ENCODE results near the gene SLF2.

The SLF2 gene, protein sequence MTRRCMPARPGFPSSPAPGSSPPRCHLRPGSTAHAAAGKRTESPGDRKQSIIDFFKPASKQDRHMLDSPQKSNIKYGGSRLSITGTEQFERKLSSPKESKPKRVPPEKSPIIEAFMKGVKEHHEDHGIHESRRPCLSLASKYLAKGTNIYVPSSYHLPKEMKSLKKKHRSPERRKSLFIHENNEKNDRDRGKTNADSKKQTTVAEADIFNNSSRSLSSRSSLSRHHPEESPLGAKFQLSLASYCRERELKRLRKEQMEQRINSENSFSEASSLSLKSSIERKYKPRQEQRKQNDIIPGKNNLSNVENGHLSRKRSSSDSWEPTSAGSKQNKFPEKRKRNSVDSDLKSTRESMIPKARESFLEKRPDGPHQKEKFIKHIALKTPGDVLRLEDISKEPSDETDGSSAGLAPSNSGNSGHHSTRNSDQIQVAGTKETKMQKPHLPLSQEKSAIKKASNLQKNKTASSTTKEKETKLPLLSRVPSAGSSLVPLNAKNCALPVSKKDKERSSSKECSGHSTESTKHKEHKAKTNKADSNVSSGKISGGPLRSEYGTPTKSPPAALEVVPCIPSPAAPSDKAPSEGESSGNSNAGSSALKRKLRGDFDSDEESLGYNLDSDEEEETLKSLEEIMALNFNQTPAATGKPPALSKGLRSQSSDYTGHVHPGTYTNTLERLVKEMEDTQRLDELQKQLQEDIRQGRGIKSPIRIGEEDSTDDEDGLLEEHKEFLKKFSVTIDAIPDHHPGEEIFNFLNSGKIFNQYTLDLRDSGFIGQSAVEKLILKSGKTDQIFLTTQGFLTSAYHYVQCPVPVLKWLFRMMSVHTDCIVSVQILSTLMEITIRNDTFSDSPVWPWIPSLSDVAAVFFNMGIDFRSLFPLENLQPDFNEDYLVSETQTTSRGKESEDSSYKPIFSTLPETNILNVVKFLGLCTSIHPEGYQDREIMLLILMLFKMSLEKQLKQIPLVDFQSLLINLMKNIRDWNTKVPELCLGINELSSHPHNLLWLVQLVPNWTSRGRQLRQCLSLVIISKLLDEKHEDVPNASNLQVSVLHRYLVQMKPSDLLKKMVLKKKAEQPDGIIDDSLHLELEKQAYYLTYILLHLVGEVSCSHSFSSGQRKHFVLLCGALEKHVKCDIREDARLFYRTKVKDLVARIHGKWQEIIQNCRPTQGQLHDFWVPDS

DNA sequence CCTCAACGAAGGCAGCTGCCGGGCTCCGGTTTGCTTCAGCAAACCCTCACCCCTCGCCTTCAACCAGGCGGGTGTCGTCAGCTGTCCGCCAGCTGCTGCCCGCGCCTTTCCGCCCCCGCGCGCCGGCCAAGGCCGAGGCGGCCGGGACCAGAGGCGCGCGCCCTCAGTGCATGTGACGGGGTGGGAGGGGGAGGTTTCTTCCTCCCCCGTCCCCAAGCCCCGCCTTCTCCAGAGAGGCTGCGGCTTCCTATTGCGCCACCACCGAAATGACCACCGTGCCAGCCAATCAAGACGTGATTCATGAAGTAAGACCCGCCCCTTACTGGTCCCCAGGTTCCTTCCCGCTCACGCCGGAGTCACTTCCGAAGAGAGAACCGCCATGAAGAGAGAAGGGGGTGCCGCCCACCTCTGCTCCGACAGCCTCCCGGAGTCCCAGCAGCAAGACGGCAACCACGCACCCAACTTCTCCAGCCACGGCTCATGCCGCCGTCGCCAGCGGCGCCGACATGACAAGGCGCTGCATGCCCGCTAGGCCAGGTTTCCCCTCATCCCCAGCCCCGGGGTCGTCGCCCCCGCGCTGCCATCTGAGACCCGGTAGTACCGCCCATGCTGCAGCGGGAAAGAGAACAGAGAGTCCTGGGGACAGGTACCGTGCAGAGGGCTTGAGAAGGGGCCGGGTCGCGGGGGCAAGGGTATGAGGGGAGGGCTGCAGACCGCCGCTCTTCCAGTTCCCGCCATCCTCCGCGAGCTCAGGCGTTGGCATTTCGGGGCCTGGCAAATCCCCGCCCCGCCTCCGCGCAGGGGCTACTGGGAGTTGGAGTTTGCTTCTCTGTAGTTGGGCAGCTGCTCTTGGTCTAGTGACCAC is at the start of gene SLF2:
Gene SLF2 (plus strand): TSS at position 359 of the 865 bp plus-strand sequence. CDS start 148 bp downstream, at position 507.
- DNase-seq = peak; percentile 95

DNA sequence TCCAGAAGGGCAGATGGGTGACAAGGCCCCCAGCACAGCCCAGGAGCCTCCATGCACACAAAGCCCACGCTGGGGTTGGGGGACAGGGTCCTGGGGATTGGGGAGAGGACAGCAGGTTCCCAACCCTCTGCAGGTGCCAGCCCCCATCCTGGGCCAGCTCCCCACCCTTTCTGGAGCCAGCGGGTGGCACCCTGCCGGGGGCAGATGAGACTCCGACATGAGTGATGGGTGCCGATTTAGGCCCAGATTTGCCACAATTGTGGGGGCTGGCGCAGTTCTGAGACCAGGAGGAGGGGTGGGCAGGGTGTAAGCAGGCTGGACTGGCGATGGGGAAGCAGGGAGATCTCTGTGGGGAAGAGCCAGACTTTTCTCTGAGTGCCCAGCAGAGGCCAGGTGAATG is 49.3 kb upstream of the SLF2 start:
- no peak for DNase-seq

DNA sequence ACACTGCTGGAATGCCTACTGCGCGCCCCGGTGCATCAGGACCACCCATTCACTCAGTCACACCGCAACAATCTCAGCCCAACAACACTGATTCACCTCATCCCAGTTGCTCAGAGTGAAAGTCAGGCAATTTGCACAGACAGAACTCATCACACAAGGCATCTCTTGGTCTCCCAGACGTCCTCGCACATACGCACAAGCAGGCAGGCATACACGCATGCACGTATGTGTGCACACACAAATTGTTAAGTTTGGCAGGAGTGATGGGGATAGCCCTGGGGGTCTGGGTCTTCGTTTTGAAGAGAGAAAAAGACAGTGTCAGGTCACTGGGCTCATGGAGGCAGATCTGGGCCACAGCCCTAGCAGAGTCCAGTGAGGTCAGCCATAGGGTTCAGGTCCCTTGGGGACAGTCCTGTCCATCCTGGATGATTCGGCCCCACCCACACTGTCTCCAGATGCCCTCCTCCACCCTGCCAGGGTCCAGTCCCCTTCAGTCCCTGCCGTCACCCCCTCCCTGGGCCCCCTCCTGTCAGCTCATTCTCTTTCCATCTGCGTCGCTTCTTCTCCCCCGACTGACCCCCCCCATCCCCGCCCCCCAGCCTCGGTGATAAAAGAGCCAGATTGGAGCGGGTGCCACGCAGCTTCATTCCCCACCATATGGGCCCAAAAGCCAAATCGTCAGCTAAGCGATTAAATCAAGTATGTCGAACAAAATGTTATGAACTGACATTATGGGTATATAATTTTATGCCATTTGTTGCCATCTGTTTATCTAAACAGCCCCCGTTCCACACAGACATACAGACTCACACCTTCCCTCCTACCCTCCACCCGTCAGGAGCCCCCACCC is 48.5 kb upstream of the SLF2 start:
- DNase-seq = no peak

DNA sequence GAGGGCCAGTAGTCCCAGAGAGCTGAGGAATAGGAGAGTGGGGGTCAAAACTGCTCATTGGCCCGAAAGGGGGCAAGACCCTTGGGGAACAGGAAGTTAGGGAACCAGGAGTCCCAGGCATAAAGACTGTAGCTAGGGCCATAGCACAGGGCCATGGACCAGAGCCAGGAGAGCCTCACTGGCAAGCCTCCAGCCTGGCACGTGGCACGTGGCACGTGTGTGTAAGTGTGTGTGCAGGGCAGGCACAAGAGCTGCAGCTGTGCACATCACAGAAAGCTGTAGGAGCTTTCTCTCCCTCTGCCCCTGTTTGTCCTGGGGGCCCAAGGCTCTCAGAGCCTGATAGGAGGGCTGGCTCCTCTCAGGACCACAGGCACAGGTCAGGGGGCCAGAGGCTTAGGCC is 47.8 kb upstream of the SLF2 start:
- DNase-seq = no peak

DNA sequence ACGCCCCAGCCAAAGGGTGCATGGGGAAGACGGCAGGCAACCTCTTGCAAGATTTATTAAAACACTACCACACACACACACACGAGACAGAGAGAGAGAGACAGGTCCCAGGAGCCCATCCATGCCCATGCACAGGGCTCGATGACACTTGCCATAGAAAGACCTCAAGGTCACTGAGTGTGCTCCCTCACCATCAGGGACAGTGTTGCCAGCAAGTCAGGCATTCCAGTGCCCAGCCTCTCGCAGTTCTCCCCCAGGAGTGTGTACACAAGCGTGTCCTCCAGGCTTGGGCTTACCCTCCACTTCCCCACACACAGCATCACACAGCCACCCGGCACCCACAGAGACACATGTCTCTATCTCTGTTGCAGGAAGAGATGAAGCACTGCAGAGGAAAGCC is 46.8 kb upstream of the SLF2 start:
- no peak for DNase-seq

DNA sequence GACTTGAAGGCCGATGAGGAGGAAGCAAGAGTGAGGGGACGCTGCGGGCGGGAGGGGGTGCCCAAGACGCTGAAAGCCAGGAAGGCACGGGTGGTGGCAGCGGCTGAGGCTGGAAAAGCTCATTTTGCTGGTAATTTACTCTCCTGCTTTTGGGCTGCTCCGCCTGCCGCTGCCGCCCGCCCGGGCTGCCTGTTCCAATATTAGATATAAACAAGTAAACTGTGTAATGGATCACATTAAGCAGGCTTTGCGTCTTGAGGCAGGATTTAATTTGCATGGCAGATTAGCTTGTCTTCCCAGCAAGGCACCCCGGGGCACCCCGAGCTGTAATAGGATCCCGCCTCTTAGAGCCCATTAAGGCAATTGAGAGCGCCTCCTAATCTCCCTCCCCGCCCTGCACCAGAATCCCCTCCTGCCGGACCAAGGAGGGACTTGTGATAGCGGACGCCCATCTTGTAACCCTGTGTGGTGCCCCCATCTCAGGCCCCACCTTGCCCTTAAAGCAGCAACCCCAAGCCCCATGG is 46.1 kb upstream of the SLF2 start:
- no peak for DNase-seq

DNA sequence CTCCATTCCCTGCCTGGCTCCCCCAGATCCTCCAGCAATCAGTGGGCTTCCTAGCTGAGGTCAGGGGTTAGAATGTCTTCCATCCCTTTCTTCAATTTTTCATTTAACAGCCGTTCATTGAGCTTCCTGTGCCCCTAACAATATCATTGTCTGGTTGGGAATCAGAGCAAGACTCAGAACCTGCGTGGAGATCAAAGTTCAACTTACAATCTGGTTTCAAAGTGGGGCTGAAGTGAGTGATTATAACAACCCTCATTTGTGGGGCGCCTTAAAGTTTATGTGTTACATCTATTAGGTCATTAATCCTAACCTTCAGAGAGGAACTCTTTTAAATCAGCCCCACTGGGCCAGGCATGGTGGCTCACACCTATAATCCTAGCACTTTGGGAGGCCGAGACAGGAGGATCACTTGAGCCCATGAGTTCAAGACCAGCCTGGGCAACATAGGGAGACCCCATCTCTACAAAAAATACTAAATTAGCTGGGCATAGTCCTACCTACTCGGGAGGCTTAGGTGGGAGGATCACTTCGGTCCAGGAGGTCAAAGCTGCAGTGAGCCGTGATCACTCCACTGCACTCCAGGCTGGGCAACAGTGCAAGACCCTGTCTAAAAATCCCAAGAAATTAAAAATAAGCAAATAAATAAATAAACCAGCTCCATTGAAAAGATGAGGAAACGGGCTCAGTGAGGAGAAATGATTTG is 45.4 kb upstream of the SLF2 start:
- DNase-seq = no peak

DNA sequence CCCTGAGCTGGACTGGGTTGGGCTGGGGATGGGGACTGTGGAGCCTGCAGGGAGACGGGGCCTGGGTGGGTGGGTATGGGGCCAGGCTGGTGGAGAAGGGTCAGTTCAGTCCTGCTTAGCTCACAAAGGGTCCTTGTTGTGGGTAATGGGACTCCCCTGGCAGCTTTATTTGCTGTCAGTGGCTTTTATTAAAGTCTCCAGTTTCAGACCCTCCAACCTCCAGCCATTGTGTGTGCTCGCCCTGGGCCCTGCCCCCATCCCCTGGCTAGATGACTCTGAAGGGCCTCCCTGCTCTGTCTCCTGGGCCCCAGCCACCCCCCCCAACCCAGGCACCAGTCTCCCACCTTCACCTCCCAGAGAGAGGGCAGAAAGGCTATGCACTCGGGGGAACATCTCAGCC is 44.4 kb upstream of the SLF2 start:
- DNase-seq = no peak

DNA sequence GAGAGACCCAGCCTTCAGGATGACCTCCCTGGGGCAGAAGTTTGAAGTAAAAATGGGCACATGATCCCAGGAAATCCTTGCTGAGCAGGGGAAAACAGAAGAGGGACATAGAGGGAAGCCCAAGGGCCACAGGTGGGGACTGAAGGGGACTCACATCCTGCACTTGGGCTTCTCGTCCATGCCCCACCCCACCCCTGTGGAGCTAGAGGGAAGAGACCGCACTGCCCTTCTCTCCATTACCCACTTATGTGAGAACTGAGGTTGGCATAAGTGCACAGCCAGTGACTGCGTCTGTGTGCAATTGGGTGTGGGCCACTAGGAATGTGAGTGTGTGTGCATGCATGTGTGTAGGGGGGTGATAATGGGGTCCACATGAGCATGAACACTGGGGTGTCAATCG is 43.4 kb upstream of the SLF2 start:
- DNase-seq = no peak

DNA sequence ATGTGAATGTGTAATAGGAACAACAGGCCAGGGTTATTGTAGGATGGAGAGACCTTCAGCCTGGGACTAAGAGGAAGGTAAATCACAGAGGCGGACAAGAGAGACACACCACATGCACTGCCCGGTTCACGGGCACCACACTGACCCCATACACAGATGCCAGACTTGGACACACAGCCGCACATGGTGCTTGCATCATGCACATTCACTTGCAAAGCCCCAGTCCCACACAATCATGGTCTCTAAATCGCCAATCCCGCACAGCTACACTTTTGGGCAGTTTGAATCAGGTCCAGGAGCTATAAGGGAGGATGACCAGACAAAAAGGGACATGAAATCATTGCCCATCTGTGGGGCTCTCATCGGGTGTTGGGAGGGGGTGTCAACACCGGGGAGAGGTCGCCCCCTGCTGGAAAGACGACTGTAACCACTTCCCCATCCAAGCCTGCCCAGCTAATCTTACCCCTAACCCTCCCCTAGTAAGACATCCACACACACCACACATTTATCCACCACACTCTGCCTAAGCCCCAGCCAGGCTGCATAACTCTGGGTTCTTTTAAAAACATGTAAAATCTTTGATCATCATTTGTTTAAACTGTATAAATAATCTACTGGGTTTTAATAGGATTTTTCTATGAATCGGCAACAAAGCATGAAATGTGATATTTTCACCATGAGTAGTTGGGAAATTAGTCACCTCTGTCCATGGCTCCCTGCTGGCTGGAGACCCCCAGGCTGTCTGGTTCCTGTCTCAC is 40.5 kb upstream of the SLF2 start:
- peak; percentile 54 for DNase-seq

DNA sequence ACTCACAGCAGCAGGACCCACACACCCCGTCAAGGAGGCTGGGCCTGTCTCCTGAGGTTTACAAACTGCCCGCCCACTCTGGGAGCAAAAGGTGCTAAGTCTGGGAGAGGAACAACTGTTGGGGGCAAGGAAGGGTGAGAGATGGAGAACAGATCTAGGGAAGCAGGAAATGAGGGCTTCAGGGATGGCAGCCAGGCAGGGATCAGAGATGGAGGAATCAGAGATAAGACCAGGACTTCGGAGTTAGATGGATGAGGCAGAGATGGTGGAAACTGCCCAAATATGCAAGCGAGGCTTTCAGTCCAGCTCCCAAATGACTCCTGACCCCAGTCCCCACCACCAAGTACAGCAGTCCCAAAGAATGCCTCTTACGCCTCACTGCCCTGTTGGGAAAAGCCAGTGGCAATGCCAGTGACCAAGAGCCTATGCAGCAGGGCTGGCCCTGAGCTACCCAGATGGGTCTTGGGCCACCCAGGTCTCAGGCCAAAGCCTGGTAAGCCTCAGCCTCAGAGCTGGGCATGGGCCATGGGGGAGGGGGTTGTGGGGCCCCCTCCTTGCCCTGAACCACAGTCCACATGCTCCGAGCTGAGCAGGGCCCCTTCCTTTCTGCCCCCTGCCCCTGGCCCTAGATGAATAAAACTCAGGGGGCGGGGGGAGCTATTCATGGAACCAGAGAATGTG is 39.5 kb upstream of the SLF2 start:
- DNase-seq = no peak

DNA sequence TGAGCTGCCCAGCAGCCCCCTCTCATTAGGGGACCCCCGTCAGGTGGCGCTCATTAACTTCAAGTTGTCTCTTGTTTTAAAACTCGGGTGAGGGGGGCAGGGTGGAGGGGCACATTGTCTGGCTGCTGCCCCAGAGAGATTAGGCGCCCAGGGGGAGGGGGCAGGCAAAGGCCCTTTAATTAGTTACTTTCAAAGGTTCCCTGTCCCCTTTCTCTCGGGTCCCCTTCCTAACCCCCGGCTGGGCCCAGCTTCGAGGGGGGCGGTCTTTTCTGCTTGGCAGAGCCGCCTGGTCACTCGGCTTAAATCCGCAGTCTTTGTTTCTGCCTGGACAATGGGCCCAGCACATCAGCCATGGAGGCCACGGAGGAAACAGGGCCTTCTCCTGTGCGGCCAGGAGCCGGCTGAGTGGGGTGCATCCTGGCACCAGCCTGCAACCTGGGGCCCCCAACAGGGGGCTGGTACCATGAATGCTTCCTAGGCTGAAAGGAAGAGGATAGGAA is 38.9 kb upstream of the SLF2 start:
- DNase-seq = no peak

DNA sequence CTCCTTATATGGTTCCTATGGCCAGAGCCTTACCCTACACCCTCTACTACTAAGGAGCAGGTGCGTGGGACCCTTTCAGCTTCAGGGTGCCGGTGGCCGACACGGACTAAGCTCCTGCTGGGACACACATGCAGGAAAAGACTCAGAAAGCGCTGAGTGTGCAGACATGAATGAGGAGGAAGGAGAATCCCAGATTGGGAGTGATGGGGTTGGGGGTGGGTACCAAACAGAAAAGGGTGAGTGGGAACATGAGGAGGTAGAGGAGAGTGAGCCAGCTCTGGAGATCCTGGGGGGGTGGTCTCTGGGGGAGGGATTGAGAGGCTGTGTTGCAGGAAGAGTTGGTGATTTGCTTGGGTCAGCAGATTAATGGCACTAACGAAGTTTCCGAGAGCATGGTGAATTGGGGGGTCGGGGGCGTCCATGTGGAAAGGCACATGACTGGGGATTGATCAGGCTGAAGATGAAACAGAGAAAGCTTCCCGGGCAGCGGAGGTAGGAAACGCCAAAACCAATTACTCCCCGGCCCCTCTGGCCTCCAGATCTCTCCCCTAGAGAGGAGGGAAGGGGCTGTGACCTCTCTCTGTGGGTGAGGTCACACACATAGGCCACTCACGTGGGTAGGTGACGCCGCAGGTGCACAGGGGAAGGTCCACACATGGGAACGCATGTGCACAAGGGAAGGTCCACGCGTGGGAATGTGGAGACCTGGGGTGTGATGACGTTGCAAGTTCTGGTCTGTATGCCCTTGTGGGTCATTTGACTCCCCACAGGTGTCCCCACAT is 37.9 kb upstream of the SLF2 start:
- no peak for DNase-seq

DNA sequence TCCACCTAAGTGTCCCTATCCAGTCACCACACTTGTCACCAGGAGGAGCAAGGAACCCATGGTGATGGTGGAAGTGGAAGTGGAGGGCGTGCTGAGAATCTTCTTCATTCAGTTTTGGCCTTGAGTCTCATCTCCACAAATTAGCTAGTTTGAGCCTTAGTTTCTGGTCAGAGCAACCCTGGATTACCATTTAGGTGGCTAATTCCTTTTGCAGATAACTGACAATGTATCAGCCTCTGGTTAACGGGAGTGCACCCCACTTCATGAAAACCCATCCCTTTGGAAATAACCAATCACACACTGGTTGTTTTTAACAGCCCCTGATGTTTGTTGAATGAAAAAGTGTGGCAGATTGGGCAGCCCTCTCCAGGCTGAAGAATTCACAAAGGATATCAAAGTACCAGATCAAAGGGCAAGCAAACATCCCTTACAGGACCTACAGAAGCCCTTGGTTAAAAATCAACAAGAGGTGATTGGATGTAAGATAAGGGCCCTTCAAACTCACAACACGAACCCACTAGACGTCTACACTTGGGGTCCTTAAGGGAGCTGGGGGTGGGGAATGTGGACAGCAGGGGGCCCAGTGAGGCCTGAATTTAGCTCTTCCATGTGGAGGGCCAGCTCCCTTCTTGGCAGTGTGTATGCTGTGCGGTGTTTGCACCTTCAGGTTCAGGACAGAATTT is 37.1 kb upstream of the SLF2 start:
- no peak for DNase-seq

DNA sequence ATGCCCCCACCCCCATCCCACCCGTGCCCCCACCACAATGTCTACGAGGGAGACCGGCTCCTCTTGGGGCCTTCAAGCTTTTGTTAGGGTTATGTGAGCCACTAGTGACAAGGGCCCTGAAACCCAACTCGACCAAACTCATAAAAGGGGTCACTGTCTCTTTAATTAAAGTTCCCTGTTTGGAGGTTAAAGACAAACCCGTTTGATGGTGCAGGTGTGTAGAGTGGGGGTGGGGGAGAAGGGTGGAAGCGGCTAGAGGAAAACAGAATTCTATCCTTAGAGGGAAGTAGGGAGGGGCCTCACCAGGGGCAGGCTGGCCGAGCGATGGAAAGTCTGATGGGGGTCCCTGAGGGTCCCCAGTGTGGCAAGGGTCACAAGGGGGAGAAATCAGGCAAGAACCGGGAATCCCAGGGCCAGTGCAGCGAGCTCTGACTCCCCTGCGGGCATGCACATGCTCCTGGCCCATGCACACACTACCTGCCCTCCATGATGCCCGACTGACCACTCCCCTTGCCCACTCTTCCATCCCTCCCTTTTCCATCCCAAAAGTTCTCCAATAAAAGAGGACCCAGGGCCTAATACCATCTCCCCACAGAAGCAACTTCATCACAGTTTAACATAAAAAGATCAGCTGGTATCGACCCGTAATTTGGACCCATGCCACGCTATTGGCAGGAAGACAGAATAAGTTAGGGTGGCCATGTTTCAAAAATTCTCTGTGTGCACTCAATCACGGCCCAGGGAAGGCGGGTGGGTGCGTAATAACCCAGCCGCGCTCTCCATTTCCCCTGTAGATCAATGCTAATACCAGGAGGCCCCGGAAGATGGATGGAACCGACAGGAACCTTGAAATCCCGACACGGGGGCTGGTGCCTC is 35.9 kb upstream of the SLF2 start:
- no peak for DNase-seq

DNA sequence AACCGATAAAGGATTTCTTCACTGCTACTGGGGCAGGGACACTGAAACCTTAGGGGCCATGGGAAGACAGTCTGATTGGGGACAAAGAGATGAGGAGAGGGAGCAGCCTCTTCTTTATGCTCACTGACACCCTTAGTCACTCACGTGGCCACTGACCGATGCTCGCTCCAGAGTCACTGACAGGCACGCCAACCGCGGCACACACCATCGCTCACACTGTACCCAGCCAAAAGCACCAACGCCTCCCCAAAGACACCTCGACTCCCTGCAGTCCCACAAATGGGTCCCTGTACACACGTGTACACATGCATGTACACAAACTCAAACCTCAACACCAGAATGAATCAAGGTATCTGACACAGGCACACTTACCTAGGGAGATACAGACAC is 35.3 kb upstream of the SLF2 start:
- no peak for DNase-seq

Measured in CD4-positive, alpha-beta T cell treated with Interleukin-17A for 4 hours (primary cell).